GM19025 (cell line): ENCODE results near the gene PLSCR3.

ENCODE experiments used
- ATAC-seq: cut with Tn5 transposase; IDR thresholded peaks from one replicate; pipeline ENCODE4 v1.9.1; 2021; ENCODE audit warnings: mild to moderate bottlenecking, low read depth, moderate library complexity; ENCODE audit not compliant: unreplicated experiment

Gene PLSCR3

GRCh38 chr17:7407485-7408251 lies 13.3 kb upstream of the PLSCR3 start, which contains the start of gene NLGN2:
NLGN2 (plus strand) TSS chr17:7407845; CDS start chr17:7408256, 411 bp downstream.
- ATAC-seq = no peak

DNA sequence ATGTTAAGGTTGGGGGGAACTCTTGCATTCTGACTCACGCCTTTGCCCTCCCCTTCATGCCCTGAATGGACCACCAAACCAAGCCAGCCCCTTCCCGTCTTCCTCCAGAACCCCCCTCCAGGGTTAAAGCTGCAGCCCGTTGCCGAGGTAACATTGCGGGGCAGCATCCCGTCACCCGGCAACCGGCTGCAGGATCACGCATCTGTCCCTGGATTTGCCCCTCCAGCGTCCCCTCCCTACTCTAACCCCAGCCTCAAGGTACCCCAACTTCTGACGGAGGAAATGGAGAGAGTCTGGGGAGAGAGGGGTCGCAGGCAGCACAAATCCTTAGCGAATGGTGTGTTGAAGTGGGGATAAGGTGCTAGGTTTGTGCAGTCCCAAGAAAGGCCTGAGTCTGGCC lies 12.8 kb upstream of the PLSCR3 start:
- ATAC-seq = no peak

DNA sequence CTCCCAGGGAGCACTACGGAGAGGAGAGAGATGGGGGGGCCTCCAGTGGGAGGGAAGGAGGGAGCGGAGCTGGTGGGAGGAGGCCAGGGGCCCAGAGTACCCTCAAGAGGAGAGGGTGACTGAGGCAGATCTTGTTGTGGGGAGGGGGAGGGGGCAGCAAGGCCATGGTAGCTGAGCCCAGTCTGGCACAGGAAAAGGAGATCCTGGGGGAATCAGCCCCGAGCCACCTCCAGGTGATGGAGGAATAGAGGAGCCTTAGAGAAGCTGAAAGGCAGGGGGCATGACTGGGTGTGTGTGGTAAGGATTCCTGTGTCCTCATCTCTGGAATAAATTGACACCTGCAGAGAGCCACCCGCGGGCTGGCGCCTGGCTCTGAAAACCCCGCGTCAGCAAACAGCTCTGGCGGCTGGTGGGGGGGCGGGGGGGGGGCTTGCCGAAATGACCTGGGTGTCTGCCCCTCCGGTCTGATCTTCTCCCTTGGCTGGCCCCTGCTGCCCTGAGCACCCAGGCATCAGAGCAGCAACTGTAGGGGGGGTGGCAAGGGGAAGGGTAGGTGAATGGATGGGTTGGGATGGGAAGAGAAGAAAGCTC lies 12.0 kb upstream of the PLSCR3 start:
- no peak for ATAC-seq

GRCh38 chr17:7405350-7406234 lies 11.3 kb upstream of the PLSCR3 start:
- no peak for ATAC-seq

DNA sequence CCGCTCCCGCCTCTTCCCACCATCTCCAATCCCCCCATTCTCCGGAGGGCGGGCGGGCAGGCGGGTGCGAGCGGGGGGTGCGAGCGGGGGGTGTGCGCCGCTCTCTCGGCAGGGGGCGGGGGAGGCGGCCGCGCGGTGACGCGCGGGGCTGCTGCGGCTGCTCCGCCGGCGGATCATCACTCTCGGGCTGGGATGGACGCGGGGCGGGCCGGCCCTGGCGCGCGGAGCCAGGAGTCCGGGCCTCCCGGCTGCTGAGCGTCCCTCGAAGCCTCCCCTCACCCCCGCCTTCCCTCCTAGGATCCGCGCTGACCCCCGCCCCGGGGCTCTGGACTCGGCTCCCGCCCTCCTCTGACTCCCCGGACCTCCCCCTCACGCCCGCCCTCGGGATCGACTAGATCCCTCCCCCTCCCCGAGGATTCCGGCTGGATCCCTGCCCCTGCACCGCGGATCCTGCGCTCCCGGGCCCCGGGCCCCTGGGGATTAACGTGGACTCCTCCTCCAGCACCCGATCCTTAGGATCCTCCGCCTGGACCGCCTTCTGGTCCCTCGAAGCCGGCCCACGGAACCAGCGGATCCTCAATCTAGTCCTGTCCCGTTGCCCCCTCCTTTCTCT lies 10.5 kb upstream of the PLSCR3 start:
- peak; percentile 6 for ATAC-seq

DNA sequence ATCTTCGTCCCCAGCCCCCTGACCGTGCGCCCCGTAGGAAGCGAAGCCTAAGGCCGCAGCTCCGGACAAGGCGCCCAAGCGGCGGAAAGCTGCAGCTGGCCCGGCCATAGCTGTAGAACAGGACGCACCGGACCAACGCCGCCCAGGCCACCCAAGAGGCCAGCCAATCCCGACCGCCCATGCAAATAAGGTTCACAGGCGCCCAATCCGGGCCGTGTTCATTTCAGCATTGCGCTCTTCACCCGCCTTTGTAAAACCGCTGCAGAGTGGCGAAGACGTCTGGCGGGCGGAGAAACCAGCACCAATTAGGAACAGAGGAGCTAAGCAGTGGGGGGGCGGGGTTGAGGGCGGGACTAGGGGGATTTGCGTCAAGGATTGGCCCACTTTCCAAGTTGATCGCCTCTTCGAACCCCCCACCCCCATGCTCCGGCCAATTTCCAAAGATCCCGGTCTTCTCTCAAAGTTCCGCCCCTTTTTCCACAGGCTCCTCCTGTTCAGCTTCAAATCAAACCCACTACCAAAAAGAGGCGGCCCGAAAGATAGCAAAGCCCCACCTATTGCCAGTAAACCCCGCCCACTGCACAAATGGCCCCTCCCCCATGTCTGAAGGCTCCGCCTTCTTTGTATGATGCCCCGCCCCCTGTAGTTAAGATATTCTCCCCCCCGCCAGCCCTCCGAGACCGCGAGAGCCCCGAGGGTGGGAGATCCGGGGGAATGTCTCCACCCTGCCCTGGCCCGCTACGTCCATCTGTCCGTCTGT lies 9.8 kb upstream of the PLSCR3 start, which contains the start of gene TMEM256:
TSS of gene TMEM256 (minus strand) at position 121 of the 760 bp plus-strand sequence. CDS start at position 108, 13 bp downstream.
- peak; percentile 93 for ATAC-seq

DNA sequence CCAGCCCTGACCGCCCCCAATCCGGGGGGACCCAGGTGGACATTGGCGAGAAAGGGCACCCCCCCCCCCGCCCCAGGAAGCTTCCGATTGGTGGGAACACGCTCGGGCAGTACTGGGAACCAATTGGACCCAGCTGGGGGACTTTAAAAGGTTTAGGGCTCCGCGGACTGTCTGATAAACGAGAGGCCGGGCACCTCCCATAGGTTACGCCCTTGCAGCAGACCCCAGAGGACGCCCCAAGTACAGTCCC lies 9.3 kb upstream of the PLSCR3 start:
- ATAC-seq = no peak

GRCh38 chr17:7403043-7403726 lies 8.9 kb upstream of the PLSCR3 start:
- no peak for ATAC-seq

DNA sequence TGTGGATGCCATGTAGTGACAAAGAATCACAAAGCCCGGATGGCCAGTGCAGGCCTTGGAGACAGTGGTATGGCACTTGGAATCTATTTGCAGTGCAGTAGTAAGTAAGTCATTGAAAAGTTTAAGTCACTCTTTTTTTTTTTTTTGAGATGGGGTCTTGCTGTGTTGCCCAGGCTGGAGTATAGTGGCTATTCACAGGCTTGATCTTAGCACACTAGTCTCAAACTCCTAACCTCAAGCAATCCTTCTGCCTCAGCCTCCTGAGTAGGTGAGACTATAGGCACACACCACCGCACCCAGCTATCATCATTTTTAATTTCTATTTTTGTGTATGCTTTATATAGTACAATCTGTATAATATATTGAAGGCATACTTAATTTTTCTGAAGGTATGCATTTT lies 4.3 kb upstream of the PLSCR3 start:
- ATAC-seq = no peak

DNA sequence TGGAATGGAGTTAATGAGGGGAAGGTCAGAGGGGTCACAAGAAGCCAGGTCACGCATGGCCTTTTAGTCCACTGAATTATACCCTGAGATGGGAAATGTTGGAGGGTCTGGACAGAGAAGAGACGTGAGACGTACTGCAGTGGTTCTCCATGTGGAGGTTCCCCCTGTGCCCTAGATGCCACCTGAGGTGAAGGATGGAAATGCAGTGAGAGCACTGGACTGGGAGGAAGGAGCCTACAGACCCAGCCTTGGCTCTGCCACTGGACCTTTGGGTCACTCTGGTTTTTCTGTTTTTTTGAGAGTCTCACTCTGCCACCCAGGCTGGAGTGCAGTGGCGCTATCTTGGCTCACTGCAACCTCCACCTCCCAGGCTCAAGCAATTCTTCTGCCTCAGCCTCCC lies 1.8 kb upstream of the PLSCR3 start:
- ATAC-seq = no peak

GRCh38 chr17:7393613-7394451 lies 493 bp downstream of the PLSCR3 start:
- peak; percentile 31 for ATAC-seq

GRCh38 chr17:7392696-7393612 lies 1.4 kb downstream of the PLSCR3 start:
- ATAC-seq = no peak

DNA sequence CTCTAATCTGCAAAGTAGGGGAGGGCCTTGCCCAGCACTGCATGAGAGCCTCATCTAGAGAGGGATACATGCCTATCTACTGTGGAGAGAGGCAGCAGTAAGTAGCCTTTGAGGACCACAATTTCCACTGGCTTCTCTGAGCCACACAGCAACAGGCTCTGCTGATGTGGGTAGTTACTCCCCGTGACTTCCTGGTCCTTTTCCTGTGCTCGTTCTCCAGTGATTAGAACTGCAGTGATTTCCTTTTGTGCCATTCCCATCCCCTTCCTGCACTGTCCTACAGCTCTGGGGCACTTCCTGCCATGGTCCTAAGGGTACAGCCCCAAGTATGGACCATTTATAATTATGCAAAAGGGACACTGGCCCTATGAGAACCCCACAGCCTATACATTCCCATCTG lies 3.0 kb downstream of the PLSCR3 start:
- ATAC-seq = no peak

- ATAC-seq = no peak
Observed at GRCh38 chr17:7389924-7390910, 4.1 kb downstream of the PLSCR3 start.

DNA sequence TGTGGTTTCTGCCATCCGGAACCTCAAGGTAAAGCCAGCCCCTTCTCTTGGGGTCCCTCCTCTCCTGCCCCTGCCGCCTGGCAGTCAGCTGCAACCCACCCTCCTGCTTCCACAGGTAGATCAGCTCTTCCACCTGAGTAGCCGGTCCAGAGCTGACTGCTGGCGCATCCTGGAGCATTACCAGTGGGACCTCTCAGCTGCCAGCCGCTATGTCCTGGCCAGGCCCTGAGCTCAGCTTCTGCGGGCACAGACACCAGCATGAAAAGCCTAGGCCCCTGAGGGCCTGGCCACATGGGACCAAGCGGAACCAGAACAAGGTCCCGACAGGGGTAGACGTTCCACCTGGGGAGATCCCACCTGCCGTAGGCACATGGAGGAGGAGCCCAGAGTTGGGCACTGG lies 5.5 kb downstream of the PLSCR3 start:
- no peak for ATAC-seq

- ATAC-seq = no peak
Observed at GRCh38 chr17:7384489-7385081, 9.7 kb downstream of the PLSCR3 start.
